Activated naive CD4-positive, alpha-beta T cell treated with anti-CD3 and anti-CD28 coated beads for 36 hours (primary cell): ENCODE data around the gene C2CD4D. TPM values are rescaled to one million over a fixed set of nuclear protein-coding genes. Genes with fewer than 3 reads are reported as not detected.

Source experiments
- CTCF ChIA-PET: fragments of 350-600 bp; sonication (Branson Sonifier 250); formaldehyde crosslinking; loops from one replicate; lab custom pipeline; 2021; ENCODE audit warnings: antibody characterized with exemption; lab: Charles Lee
- DNase-seq: peaks from one replicate; pipeline ENCODE4 v3.0.0-alpha.2; 2020
- H3K27ac Mint-ChIP-seq: one replicate; pipeline ENCODE4 v1.8.0; 2021; ENCODE audit warnings: mild to moderate bottlenecking, mixed read lengths
- H3K27me3 Mint-ChIP-seq: one replicate; pipeline ENCODE4 v1.8.0; 2021; ENCODE audit warnings: low read depth, mixed read lengths
- H3K36me3 Mint-ChIP-seq: one replicate; pipeline ENCODE4 v1.8.0; 2021; ENCODE audit warnings: low read depth, mixed read lengths
- H3K4me1 Mint-ChIP-seq: one replicate; pipeline ENCODE4 v1.8.0; 2021; ENCODE audit warnings: low read depth, mixed read lengths
- H3K4me3 Mint-ChIP-seq: one replicate; pipeline ENCODE4 v1.8.0; 2021; ENCODE audit warnings: mild to moderate bottlenecking, moderate library complexity, mixed read lengths
- H3K9me3 Mint-ChIP-seq: one replicate; pipeline ENCODE4 v1.8.0; 2021; ENCODE audit warnings: mixed read lengths
- intact Hi-C: fragments of 100-400 bp; cut with micrococcal nuclease; formaldehyde crosslinking; loops from one replicate; pipeline ENCODE4 v1.15.1; 2023
- total RNA-seq, 2 experiments: library from RNA; stranded (reverse); gene quantifications; one replicate each; pipeline ENCODE4 v1.2.3, GENCODE V29; 2021

Gene C2CD4D
- total RNA-seq, 2 experiments from 2014 or later = 2.3 to 2.7 TPM

DNA sequence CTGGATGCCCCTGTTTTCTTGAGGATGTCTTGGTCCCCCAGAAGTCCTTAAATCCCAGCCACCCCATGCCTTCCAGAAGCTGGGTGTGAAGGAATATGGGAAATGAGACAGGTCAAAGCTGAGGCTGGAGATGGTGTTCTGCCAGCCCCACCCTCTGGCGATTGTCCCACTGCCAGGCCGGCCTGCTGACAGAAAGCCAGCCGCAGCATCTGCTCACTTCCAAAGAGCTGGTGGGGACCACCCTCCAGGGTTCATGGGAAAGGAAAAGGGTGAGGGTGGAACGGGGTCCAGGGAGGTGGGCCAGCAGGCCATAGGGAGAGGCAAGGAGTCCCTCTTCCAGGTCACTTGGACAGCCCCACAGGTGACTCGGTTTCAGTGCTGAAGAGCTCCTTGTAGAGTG, 32.5 kb downstream of the C2CD4D start:
- intact Hi-C loops = no loop called here
- no peak for DNase-seq
- H3K4me1 Mint-ChIP-seq = no peaks in the 10 kb centered on the region
- no peak overlapping the region for H3K27ac Mint-ChIP-seq
- peaks cover 2% of the 10 kb centered on the region for H3K27me3 Mint-ChIP-seq
- H3K4me3 Mint-ChIP-seq = no peak overlapping the region
- CTCF ChIA-PET = no interaction called here
- no peaks in the 10 kb centered on the region for H3K36me3 Mint-ChIP-seq
- no peaks in the 10 kb centered on the region for H3K9me3 Mint-ChIP-seq

DNA sequence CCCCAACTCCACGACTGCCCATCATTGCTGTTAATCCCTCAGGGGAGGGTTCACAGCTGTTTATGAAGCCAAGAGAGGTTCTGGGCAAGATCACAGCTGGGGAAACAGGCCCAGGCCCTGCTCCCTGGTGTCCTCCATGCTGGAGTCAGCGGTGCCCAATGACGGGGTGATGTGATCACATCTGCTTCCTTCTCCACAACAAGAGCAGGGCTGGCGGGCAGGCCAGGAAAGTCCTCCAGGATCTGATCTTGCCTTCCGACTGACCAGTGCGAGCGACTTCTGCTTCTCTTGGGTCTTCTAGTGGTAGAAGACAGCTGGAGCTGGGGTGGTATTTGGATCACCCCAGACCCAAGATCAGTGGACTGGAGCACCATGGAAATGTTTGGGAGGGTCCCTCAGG, 33.5 kb downstream of the C2CD4D start:
- DNase-seq = no peak
- Mint-ChIP-seq H3K27me3 (peaks cover 2% of the 10 kb centered on the region), H3K9me3 (no peaks in the 10 kb centered on the region), H3K4me3 (no peak overlapping the region), H3K36me3 (no peaks in the 10 kb centered on the region), H3K27ac (no peak overlapping the region), H3K4me1 (no peaks in the 10 kb centered on the region)
- intact Hi-C loops = no loop called here
- CTCF ChIA-PET = no interaction called here

DNA sequence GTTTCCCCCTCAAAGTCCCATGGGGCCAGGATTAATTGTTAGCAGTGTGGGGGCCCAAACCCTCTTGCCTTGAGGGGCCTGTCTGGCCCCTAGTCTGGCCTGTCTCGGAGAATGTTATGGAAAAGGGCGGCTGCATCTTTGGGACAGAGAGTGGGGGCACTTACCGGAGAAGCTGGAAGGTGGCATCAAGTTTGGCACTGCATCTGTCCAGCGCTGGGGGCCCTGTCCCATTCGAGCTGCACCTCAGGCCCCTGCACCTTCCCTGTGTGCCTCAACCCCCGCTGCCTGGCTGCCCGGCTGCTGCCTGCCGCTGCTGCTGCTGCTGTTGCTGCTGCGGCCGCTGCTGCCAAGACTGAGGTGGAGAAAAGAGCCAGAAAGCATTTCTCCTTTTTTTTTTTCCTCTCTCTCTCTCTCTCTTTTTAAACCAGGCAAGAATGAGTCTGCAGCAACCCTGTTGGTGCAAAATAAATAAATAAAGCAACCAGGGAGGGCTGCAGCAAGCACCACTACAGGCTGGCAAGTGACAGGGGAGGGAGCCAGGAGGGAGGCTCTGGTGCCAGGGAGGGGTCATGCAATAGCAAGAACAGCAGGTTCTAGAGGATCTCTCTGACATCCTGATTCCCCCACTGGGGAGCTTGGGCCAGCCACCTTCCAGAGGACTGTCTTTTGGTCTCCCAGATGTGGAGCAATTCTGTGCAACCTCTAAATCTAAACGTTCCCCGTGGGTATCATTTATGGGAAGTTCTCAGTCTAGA, 34.4 kb downstream of the C2CD4D start, which contains the start of gene LINGO4:
Gene LINGO4, minus strand, starts transcription at position 354 of the 755 bp plus-strand sequence. CDS start 2,715 bp downstream, outside the sequence.
- CTCF ChIA-PET = interaction anchor here (0.7 kb wide), 1 partner anchor 31 kb away, joined by 4 read pairs; no protein-coding TSS in a partner anchor

DNA sequence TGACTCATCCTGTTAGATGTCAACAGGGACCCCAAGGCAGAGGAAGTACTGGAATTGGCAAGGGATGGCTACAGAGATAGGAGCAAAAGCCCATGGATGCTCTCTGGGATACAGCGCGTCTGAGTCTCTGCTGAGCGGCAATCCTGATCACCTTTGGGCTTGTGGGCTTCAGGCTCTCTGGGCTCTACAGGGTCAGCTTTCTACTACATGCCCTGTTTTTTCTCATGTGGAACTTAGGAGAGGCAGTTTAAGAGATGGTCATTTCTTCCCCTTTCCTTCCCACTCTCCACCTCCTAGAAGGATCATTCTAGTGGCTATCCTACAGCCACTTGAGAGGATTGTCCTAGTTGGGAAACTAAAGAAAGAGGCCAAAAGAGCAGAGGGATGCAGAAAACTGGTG, 35.7 kb downstream of the C2CD4D start:
- H3K27me3 Mint-ChIP-seq = peaks cover 2% of the 10 kb centered on the region
- no peak overlapping the region for H3K27ac Mint-ChIP-seq
- H3K4me1 Mint-ChIP-seq = peaks cover 2% of the 10 kb centered on the region
- no peak overlapping the region for H3K4me3 Mint-ChIP-seq
- no peaks in the 10 kb centered on the region for H3K9me3 Mint-ChIP-seq
- no peak for DNase-seq
- CTCF ChIA-PET = no interaction called here
- H3K36me3 Mint-ChIP-seq = no peaks in the 10 kb centered on the region
- intact Hi-C loops = no loop called here

More for the DNA sequence above, 34.4 kb downstream of the C2CD4D start, which contains the start of gene LINGO4:
- Mint-ChIP-seq H3K9me3 (no peaks in the 10 kb centered on the region), H3K36me3 (no peaks in the 10 kb centered on the region), H3K4me1 (peaks cover 2% of the 10 kb centered on the region), H3K27me3 (peaks cover 2% of the 10 kb centered on the region), H3K27ac (no peak within 1 kb of the TSS), H3K4me3 (no peak within 1 kb of the TSS)
- DNase-seq = no peak
- intact Hi-C loops = no loop called here

- CTCF ChIA-PET = no interaction called here
- Mint-ChIP-seq H3K4me3 (no peak overlapping the region), H3K27me3 (peaks cover 2% of the 10 kb centered on the region), H3K4me1 (peaks cover 2% of the 10 kb centered on the region), H3K9me3 (no peaks in the 10 kb centered on the region), H3K36me3 (no peaks in the 10 kb centered on the region), H3K27ac (no peak overlapping the region)
- DNase-seq = no peak
- intact Hi-C loops = no loop called here
Measured at GRCh38 chr1:151803164-151803563, 36.5 kb downstream of the C2CD4D start.

GRCh38 chr1:151802372-151802771, 37.2 kb downstream of the C2CD4D start:
- Mint-ChIP-seq H3K27ac (no peak overlapping the region), H3K4me3 (no peak overlapping the region), H3K36me3 (no peaks in the 10 kb centered on the region), H3K9me3 (no peaks in the 10 kb centered on the region), H3K4me1 (peaks cover 2% of the 10 kb centered on the region), H3K27me3 (peaks cover 2% of the 10 kb centered on the region)
- intact Hi-C loops = no loop called here
- no peak for DNase-seq
- CTCF ChIA-PET = interaction anchor here (0.7 kb wide), 1 partner anchor 35 kb away, joined by 4 read pairs; no protein-coding TSS in a partner anchor

- peaks cover 2% of the 10 kb centered on the region for H3K27me3 Mint-ChIP-seq
- H3K27ac Mint-ChIP-seq = no peak overlapping the region
- H3K9me3 Mint-ChIP-seq = no peaks in the 10 kb centered on the region
- H3K4me1 Mint-ChIP-seq = peaks cover 2% of the 10 kb centered on the region
- H3K36me3 Mint-ChIP-seq = no peaks in the 10 kb centered on the region
- CTCF ChIA-PET = interaction anchor here (0.7 kb wide), 1 partner anchor 35 kb away, joined by 4 read pairs; no protein-coding TSS in a partner anchor
- intact Hi-C loops = no loop called here
- DNase-seq = no peak
- no peak overlapping the region for H3K4me3 Mint-ChIP-seq
Measured at GRCh38 chr1:151801846-151802245, 37.8 kb downstream of the C2CD4D start.

DNA sequence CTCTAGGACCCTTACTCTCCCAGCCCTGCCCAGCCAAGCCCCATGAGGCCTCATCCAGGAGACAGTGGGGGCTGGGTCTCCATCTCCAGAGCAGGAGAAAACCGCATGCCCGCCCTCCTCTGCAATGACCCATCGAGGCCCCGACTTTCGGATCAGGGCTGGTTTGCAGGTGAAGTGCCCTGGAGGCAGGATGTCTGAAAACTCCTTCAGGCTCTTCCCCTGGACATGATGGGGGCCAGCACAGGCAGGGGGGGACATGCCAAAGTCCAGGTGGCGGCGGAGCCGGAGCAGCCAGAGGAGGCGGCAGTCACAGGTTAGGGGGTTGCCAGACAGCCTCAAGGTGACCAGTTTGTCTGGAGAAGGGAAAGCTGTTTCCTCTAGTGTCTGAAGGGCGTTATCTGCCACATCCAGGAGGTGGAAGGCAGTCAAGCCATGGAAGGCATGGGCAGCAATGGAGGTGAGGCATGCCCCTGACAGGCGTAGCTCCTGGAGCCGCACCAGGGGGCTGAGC, 38.3 kb downstream of the C2CD4D start:
- Mint-ChIP-seq H3K27ac (no peak overlapping the region), H3K4me3 (no peak overlapping the region), H3K4me1 (peaks cover 2% of the 10 kb centered on the region), H3K27me3 (peaks cover 2% of the 10 kb centered on the region), H3K9me3 (no peaks in the 10 kb centered on the region), H3K36me3 (no peaks in the 10 kb centered on the region)
- DNase-seq = no peak
- intact Hi-C loops = no loop called here
- CTCF ChIA-PET = interaction anchor here (0.9 to 1.2 kb wide), 2 partner anchors 19 to 87 kb away, joined by 3 read pairs; no protein-coding TSS in a partner anchor

DNA sequence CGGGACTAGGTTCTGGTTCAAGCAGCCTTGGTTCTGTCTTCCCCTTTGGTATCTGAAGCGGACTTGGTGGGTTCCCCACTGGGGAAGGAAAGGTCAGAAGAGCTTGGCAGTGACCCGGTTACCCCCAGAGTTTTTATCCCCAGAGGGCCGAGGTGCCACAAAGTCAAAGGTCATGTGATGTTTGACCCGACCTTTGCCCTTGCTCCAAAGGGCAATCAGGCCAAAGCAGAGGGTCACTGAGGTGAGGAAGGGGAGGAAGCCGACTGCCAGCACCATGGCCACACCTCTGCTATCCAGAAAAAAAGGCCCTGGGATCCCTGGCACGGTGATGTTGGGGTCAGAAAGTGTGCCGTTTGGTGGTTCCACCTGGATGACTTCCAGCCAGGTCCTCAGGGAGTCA, 38.8 kb downstream of the C2CD4D start:
- no peak for DNase-seq
- CTCF ChIA-PET = interaction anchor here (0.9 to 1.2 kb wide), 2 partner anchors 20 to 88 kb away, joined by 3 read pairs; no protein-coding TSS in a partner anchor
- no peak overlapping the region for H3K4me3 Mint-ChIP-seq
- no peaks in the 10 kb centered on the region for H3K36me3 Mint-ChIP-seq
- no peaks in the 10 kb centered on the region for H3K9me3 Mint-ChIP-seq
- intact Hi-C loops = no loop called here
- peaks cover 2% of the 10 kb centered on the region for H3K4me1 Mint-ChIP-seq
- H3K27ac Mint-ChIP-seq = no peak overlapping the region
- peaks cover 2% of the 10 kb centered on the region for H3K27me3 Mint-ChIP-seq

- Mint-ChIP-seq H3K4me1 (peaks cover 2% of the 10 kb centered on the region), H3K4me3 (no peak overlapping the region), H3K27me3 (peaks cover 2% of the 10 kb centered on the region), H3K27ac (no peak overlapping the region), H3K36me3 (no peaks in the 10 kb centered on the region), H3K9me3 (no peaks in the 10 kb centered on the region)
- no peak for DNase-seq
- CTCF ChIA-PET = interaction anchor here (0.7 to 1.0 kb wide), 3 partner anchors 24 to 115 kb away, joined by 3 to 5 read pairs (median 3); no protein-coding TSS in a partner anchor
- intact Hi-C loops = no loop called here
Measured at GRCh38 chr1:151799179-151800022, 40.2 kb downstream of the C2CD4D start.

DNA sequence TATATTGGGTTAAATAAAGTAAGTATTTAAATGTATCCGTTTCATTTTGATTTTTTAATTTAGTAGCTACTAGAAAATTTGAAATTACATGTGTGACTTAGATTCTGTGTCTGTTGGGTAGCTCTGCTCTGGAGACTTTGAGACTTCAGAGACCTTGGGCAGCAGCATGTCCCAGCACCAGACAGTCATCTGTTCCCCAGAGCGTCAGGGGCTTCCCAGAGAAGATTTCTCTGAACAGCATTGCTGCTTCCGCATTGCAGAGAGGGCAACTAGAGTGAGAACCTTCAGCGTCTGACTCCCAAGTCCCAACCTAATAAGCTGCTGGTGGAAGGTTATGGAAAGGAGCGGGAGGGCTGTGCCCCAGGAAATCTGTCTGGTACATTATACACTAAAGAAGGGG, 41.0 kb downstream of the C2CD4D start:
- no peak for DNase-seq
- peaks cover 2% of the 10 kb centered on the region for H3K4me1 Mint-ChIP-seq
- H3K27me3 Mint-ChIP-seq = peaks cover 2% of the 10 kb centered on the region
- no peak overlapping the region for H3K27ac Mint-ChIP-seq
- H3K9me3 Mint-ChIP-seq = no peaks in the 10 kb centered on the region
- intact Hi-C loops = no loop called here
- H3K4me3 Mint-ChIP-seq = no peak overlapping the region
- H3K36me3 Mint-ChIP-seq = no peaks in the 10 kb centered on the region
- CTCF ChIA-PET = interaction anchor here (0.6 to 1.0 kb wide), 3 partner anchors 38 to 115 kb away, joined by 3 to 5 read pairs (median 3); no protein-coding TSS in a partner anchor
